Dermis lymphatic vessel endothelial cell (primary cell): ENCODE data around the gene ZNF680. TPM values are rescaled to one million over a fixed set of nuclear protein-coding genes. Genes with fewer than 3 reads are reported as not detected.

Experiments
- total RNA-seq: library from RNA; depleted of rRNA; stranded (reverse); fragments of >200 nt; gene quantifications from 2 replicates; pipeline ENCODE4 v1.2.1, GENCODE V29; 2014

The ZNF680 gene
- total RNA-seq, result 7.5 and 12.6 TPM in 2 replicates

DNA sequence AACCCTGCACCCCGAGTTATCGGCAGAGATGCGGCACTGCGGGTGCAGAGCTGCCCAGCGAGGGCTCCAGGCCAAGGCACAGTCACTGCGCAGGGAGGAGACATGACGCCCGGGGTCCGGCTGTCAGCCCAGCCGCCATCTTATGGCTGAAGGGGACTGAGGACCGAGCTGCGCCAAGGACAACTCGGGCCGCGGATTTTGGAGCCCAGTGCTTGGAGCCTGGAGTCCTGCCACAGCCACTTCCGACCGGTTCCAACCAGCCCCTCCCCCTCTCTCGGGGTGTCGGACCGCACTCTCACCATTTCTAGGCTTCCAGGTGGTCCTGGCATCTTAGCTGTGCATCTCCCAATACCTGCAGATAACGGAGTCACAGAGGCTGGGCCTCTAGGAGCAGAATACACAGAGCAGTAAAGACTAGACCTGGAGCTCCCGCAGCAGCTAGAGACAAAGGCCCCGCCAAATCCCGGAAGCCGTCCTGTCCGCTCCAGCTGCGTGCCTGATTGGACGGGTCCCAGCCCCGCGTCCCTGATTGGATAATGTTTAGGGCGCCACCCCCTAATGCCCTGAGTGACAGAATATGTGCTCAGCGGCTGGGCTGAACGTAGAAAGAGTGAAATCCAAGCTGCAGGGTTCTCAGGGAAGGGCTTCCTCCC is at the start of gene ZNF680:
Gene ZNF680, minus strand, starts transcription at position 446 of the 653 bp plus-strand sequence. Its CDS starts 117 bp downstream, at position 329.

Other genes with a start within 250 kb of the ZNF680 start
- gene ZNF736, start 249.1 kb downstream of the ZNF680 start, total RNA-seq, result 6.0 and 9.4 TPM in 2 replicates
- 2.2 and 2.6 TPM in 2 replicates for gene ZNF107, start 103.1 kb upstream of the ZNF680 start, total RNA-seq
- 2.2 and 4.1 TPM in 2 replicates for gene ZNF138, start 231.4 kb upstream of the ZNF680 start, total RNA-seq